GM23338 (cell line): ENCODE measurements around the gene TTC6.

Source experiments
- CREB1 ChIP-seq: fragments of 250-450 bp; sonication (Bioruptor Pico); IDR thresholded peaks from 2 replicates; pipeline ENCODE4 v1.5.0; 2020; ENCODE audit warnings: low read depth, mild to moderate bottlenecking, moderate library complexity
- CTCF ChIP-seq, 2 experiments: fragments of 200-600 bp in 1 of 2; sonication (generic) in 1 of 2; conservative IDR thresholded peaks; 2 replicates each; pipeline versions ENCODE4 v1.5.1 to v1.6.1; 2016 to 2017; ENCODE audit warnings: antibody characterized with exemption in 2 of 2, low read depth in 2 of 2, mild to moderate bottlenecking in 2 of 2, moderate library complexity in 1 of 2
- ETS1 ChIP-seq: IDR thresholded peaks from 2 replicates; pipeline ENCODE4 v1.6.1; 2016; ENCODE audit warnings: antibody characterized with exemption
- EZH2 ChIP-seq: fragments of 200-600 bp; sonication (generic); IDR thresholded peaks from one replicate; pipeline ENCODE4 v1.8.0; 2017; ENCODE audit warnings: antibody characterized with exemption, mild to moderate bottlenecking, low read depth; ENCODE audit not compliant: unreplicated experiment
- EZH2phosphoT487 ChIP-seq: fragments of 200-600 bp; sonication (generic); IDR thresholded peaks from one replicate; pipeline ENCODE4 v1.8.1; 2018; ENCODE audit warnings: antibody characterized with exemption; ENCODE audit not compliant: unreplicated experiment
- JUNB ChIP-seq: IDR thresholded peaks from one replicate; pipeline ENCODE4 v1.6.1; 2016; ENCODE audit warnings: antibody characterized with exemption; ENCODE audit not compliant: unreplicated experiment
- NANOG ChIP-seq: IDR thresholded peaks from 2 replicates; pipeline ENCODE4 v1.6.1; 2016; ENCODE audit warnings: antibody characterized with exemption, borderline replicate concordance
- POLR2AphosphoS5 ChIP-seq: IDR thresholded peaks from 2 replicates; pipeline ENCODE4 v1.6.1; 2016; ENCODE audit warnings: antibody characterized with exemption, low read depth
- REST ChIP-seq: IDR thresholded peaks from one replicate; pipeline ENCODE4 v1.6.1; 2018; ENCODE audit warnings: antibody characterized with exemption; ENCODE audit not compliant: unreplicated experiment
- STAT1 ChIP-seq: IDR thresholded peaks from one replicate; pipeline ENCODE4 v1.6.1; 2016; ENCODE audit warnings: antibody characterized with exemption; ENCODE audit not compliant: unreplicated experiment
- ZNF114 ChIP-seq: fragments of 250-450 bp; sonication (Bioruptor Pico); IDR thresholded peaks from 2 replicates; pipeline ENCODE4 v1.5.0; 2020; ENCODE audit warnings: mild to moderate bottlenecking, moderate library complexity
- ZNF331 ChIP-seq: fragments of 250-450 bp; sonication (Bioruptor Pico); IDR thresholded peaks from 2 replicates; pipeline ENCODE4 v1.5.0; 2020; ENCODE audit warnings: low read depth, mild to moderate bottlenecking, moderate library complexity
- ZNF462 ChIP-seq: fragments of 250-450 bp; sonication (Bioruptor Pico); IDR thresholded peaks from 2 replicates; pipeline ENCODE4 v1.5.0; 2020; ENCODE audit warnings: mild to moderate bottlenecking, moderate library complexity

DNA sequence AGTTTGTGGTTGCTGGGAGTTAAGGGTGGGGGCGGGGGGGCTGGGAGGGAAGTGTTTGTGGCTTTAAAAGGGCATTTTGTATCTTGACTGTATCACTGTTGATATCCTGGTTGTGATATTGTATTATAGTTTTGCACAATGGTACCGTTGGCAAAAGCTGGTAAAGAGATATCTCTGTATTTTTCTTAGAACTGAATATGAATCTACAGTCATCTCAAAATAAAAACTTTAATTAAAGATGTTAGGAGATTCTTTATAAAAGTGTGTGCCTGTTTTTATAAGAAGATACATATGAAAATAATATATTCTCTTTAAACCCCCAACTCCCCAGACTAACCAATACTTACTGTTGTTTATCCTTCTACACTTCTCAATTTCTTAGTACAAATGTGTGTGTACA is 43.2 kb downstream of the TTC6 start:
- TF ChIP-seq ZNF331 (CRISPR knock-in tag) (no peak), CREB1 (CRISPR knock-in tag) (no peak), REST (no peak), CTCF (conservative IDR thresholded peaks at IDR 0.05; ENCODE audit: low read depth in 2 of 2) (no peak), EZH2 (no peak), POLR2AphosphoS5 (no peak), EZH2phosphoT487 (no peak), STAT1 (no peak), ZNF114 (CRISPR knock-in tag) (no peak), JUNB (no peak), ETS1 (no peak), ZNF462 (no peak), NANOG (no peak)
